Loucy (cell line): ENCODE measurements around the gene BTNL8.

ENCODE experiments used
- H2AFZ ChIP-seq: fragments of 200-600 bp; sonication (generic); 2 replicates; pipeline ENCODE4 v1.6.0; 2016; ENCODE audit warnings: antibody characterized with exemption, mild to moderate bottlenecking, low read length, moderate library complexity
- H3F3A ChIP-seq: fragments of 200-600 bp; 2 replicates; pipeline ENCODE4 v1.6.0; 2016; ENCODE audit warnings: antibody characterized with exemption, low read depth, mild to moderate bottlenecking
- H3K27me3 ChIP-seq: fragments of 200-600 bp; sonication (generic); 2 replicates; pipeline ENCODE4 v1.6.1; 2014; ENCODE audit warnings: low read length, mild to moderate bottlenecking; ENCODE audit not compliant: insufficient read depth, poor library complexity, severe bottlenecking
- H3K36me3 ChIP-seq: fragments of 200-600 bp; sonication (generic); 2 replicates; pipeline ENCODE4 v1.6.1; 2016; ENCODE audit warnings: low read length; ENCODE audit not compliant: insufficient read depth
- H3K4me1 ChIP-seq: fragments of 200-600 bp; sonication (generic); 2 replicates; pipeline ENCODE4 v1.5.1; 2014; ENCODE audit warnings: low read length, mild to moderate bottlenecking; ENCODE audit not compliant: insufficient read depth, poor library complexity, severe bottlenecking
- H3K4me2 ChIP-seq: fragments of 200-600 bp; sonication (generic); 2 replicates; pipeline ENCODE4 v1.6.0; 2014; ENCODE audit warnings: antibody characterized with exemption, low read length, low read depth, mild to moderate bottlenecking; ENCODE audit not compliant: poor library complexity, severe bottlenecking
- H3K4me3 ChIP-seq: fragments of 200-600 bp; sonication (generic); 2 replicates; pipeline ENCODE4 v1.5.1; 2014; ENCODE audit warnings: low read length, mild to moderate bottlenecking, mixed read lengths; ENCODE audit not compliant: poor library complexity, severe bottlenecking
- H3K79me2 ChIP-seq: fragments of 200-600 bp; sonication (generic); 2 replicates; pipeline ENCODE4 v1.6.1; 2014; ENCODE audit warnings: low read length; ENCODE audit not compliant: insufficient read depth
- H3K9ac ChIP-seq: fragments of 200-600 bp; sonication (generic); 2 replicates; pipeline ENCODE4 v1.6.0; 2014; ENCODE audit warnings: mild to moderate bottlenecking, low read depth, low read length, moderate library complexity; ENCODE audit not compliant: poor library complexity, severe bottlenecking
- H3K9me2 ChIP-seq: fragments of 200-600 bp; sonication (generic); replicated peaks from 2 replicates; pipeline ENCODE4 v1.6.1; 2016; ENCODE audit warnings: low read depth, low read length, mixed read lengths
- H3K9me3 ChIP-seq: fragments of 200-600 bp; sonication (generic); 2 replicates; pipeline ENCODE4 v1.6.1; 2014; ENCODE audit warnings: mild to moderate bottlenecking, antibody characterized with exemption, low read length, low read depth; ENCODE audit not compliant: insufficient read depth
- H4K20me1 ChIP-seq: fragments of 200-600 bp; sonication (generic); 2 replicates; pipeline ENCODE4 v1.6.0; 2014; ENCODE audit warnings: antibody characterized with exemption, low read length, mild to moderate bottlenecking; ENCODE audit not compliant: insufficient read depth, poor library complexity, severe bottlenecking
- CTCF ChIP-seq: fragments of 200-600 bp; sonication (generic); conservative IDR thresholded peaks from 2 replicates; pipeline ENCODE4 v1.5.1; 2014; ENCODE audit warnings: mild to moderate bottlenecking, antibody characterized with exemption, low read length
- EZH2phosphoT487 ChIP-seq: fragments of 200-600 bp; IDR thresholded peaks from 2 replicates; pipeline ENCODE4 v1.6.1; 2018; ENCODE audit warnings: antibody characterized with exemption, mild to moderate bottlenecking, moderate library complexity, borderline replicate concordance

Gene BTNL8

GRCh38 chr5:180908998-180909731 is 10.2 kb downstream of the BTNL8 start:
- Histone ChIP-seq H2AFZ (no peak overlapping the region), H3K4me1 (no peaks in the 10 kb centered on the region), H3K4me2 (no peak overlapping the region), H3K36me3 (no peaks in the 10 kb centered on the region), H3K79me2 (no peaks in the 10 kb centered on the region), H3K9me3 (no peaks in the 10 kb centered on the region), H3K9ac (no peak overlapping the region), H4K20me1 (no peaks in the 10 kb centered on the region), H3K4me3 (no peak overlapping the region), H3K9me2 (no peaks in the 10 kb centered on the region), H3F3A (no peaks in the 10 kb centered on the region), H3K27me3 (no peaks in the 10 kb centered on the region)
- TF ChIP-seq CTCF (no peak), EZH2phosphoT487 (no peak)

- Histone ChIP-seq H3K4me1 (no peaks in the 10 kb centered on the region), H4K20me1 (no peaks in the 10 kb centered on the region), H3F3A (no peaks in the 10 kb centered on the region), H3K9ac (no peak overlapping the region), H3K9me3 (no peaks in the 10 kb centered on the region), H2AFZ (no peak overlapping the region), H3K79me2 (no peaks in the 10 kb centered on the region), H3K4me2 (no peak overlapping the region), H3K27me3 (no peaks in the 10 kb centered on the region), H3K9me2 (no peaks in the 10 kb centered on the region), H3K36me3 (no peaks in the 10 kb centered on the region), H3K4me3 (no peak overlapping the region)
- no peak for TF ChIP-seq EZH2phosphoT487
- TF ChIP-seq CTCF = no peak
Measured at GRCh38 chr5:180909782-180910181, 10.8 kb downstream of the BTNL8 start.

- Histone ChIP-seq H3K9ac (no peak overlapping the region), H3K4me3 (no peak overlapping the region), H3K4me2 (no peak overlapping the region), H3K9me2 (no peaks in the 10 kb centered on the region), H3K27me3 (no peaks in the 10 kb centered on the region), H3F3A (no peaks in the 10 kb centered on the region), H4K20me1 (no peaks in the 10 kb centered on the region), H3K9me3 (no peaks in the 10 kb centered on the region), H3K79me2 (no peaks in the 10 kb centered on the region), H2AFZ (no peak overlapping the region), H3K4me1 (no peaks in the 10 kb centered on the region), H3K36me3 (no peaks in the 10 kb centered on the region)
- no peak for TF ChIP-seq CTCF
- TF ChIP-seq EZH2phosphoT487 = no peak
Measured at GRCh38 chr5:180910182-180910581, 11.2 kb downstream of the BTNL8 start.
